NCI-H1694 treated with DMSO at 0.1 percent for 48 hours (cell line): ENCODE data around the gene SPDYE6.
"Not testable (repeated sequence)": the region's sequence is repeated elsewhere in the genome, so short reads cannot be mapped to it uniquely, and the experiment has no call there.

Source experiments
- DNase-seq: peaks from one replicate; lab custom pipeline; 2025; lab: John Stamatoyannopoulos, UW

SPDYE6 gene

GRCh38 chr7:102317231-102318059, 38.8 kb downstream of the SPDYE6 start:
- DNase-seq, result no peak

GRCh38 chr7:102313997-102314780, 42.1 kb downstream of the SPDYE6 start:
- no peak for DNase-seq

- no peak for DNase-seq
Measured at GRCh38 chr7:102312317-102312716, 43.9 kb downstream of the SPDYE6 start.

GRCh38 chr7:102310414-102310815, 45.8 kb downstream of the SPDYE6 start:
- DNase-seq, result peak; percentile 78

- DNase-seq, result no peak
Measured at GRCh38 chr7:102306916-102307677, 49.1 kb downstream of the SPDYE6 start.

- DNase-seq, result no peak
Measured at GRCh38 chr7:102305414-102306268, 50.6 kb downstream of the SPDYE6 start.

GRCh38 chr7:102304668-102305067, 51.6 kb downstream of the SPDYE6 start:
- no peak for DNase-seq

- DNase-seq, result no peak
Measured at GRCh38 chr7:102303669-102304422, 52.4 kb downstream of the SPDYE6 start.

- DNase-seq, result no peak
Measured at GRCh38 chr7:102302025-102302424, 54.2 kb downstream of the SPDYE6 start.

GRCh38 chr7:102301367-102301766, 54.9 kb downstream of the SPDYE6 start:
- not testable (repeated sequence) for DNase-seq

GRCh38 chr7:102300643-102301221, 55.5 kb downstream of the SPDYE6 start:
- DNase-seq, result no peak

- no peak for DNase-seq
Measured at GRCh38 chr7:102297487-102298218, 58.6 kb downstream of the SPDYE6 start.

GRCh38 chr7:102296514-102296913, 59.7 kb downstream of the SPDYE6 start:
- no peak for DNase-seq

- no peak for DNase-seq
Measured at GRCh38 chr7:102296179-102296438, 60.1 kb downstream of the SPDYE6 start.
